HepG2 (cell line): ENCODE results near the gene GBP3. TPM values are rescaled to one million over a fixed set of nuclear protein-coding genes. Genes with fewer than 3 reads are reported as not detected.
A peak's percentile ranks its signal among the peaks of the same experiment; 100 is the strongest.
"Not testable (repeated sequence)": the region's sequence is repeated elsewhere in the genome, so short reads cannot be mapped to it uniquely, and the experiment has no call there.

Source experiments
- ATAC-seq: fragments of 200-7000 bp; cut with Tn5 transposase; 3 replicates; pipeline ENCODE4 v1.9.1; 2020; ENCODE audit warnings: mild to moderate bottlenecking, moderate library complexity
- BruUV-seq: library from RNA; stranded (reverse); fragments of 400-500 nt; replicated peaks from 2 replicates; lab custom pipeline; 2021; lab: Mats Ljungman, UMichigan
- CTCF ChIA-PET: fragments of 300-600 bp; formaldehyde crosslinking; extraction: SDS; loops from one replicate; lab custom pipeline; 2021; ENCODE audit warnings: low total read pairs, inconsistent platforms, low intra/inter-chr PET ratio; lab: Yijun Ruan, JAX
- POLR2A ChIA-PET: fragments of 350-600 bp; sonication (Branson Sonifier 250); formaldehyde crosslinking; loops from one replicate; lab custom pipeline; 2020; ENCODE audit warnings: antibody characterized with exemption, inconsistent platforms; lab: Yijun Ruan, JAX
- DNase-seq: peaks from one replicate; pipeline ENCODE4 v3.0.0-alpha.2; 2015; ENCODE audit warnings: low spot score
- FAIRE-seq: peaks from 3 replicates; lab custom pipeline; 2011; peaks lifted over from hg19 to GRCh38; lab: Jason Lieb, UNC
- H2AFZ ChIP-seq: one replicate; pipeline ENCODE4 v1.6.1; 2011; ENCODE audit warnings: low read length, inconsistent platforms
- H3K27ac ChIP-seq: fragments of 300-600 bp; 3 replicates; pipeline ENCODE4 v1.8.0; 2011; ENCODE audit warnings: mixed run types, mild to moderate bottlenecking, mixed read lengths, low read length, inconsistent platforms; ENCODE audit not compliant: insufficient read depth; ENCODE audit errors: extremely low read length
- H3K27me3 ChIP-seq, 2 experiments: fragments of 200-600 bp in 1 of 2; 2 replicates in 1 of 2; 3 replicates in 1 of 2; pipeline versions ENCODE4 v1.6.0 to v1.8.0; 2011; ENCODE audit warnings: low read length in 2 of 2, mild to moderate bottlenecking in 2 of 2, moderate library complexity in 2 of 2, inconsistent platforms in 1 of 2; ENCODE audit not compliant: insufficient read depth in 2 of 2, control insufficient read depth in 1 of 2
- H3K36me3 ChIP-seq, 2 experiments: fragments of 200-600 bp in 1 of 2; replicated peaks in 1 of 2; 2 replicates in 1 of 2; 3 replicates in 1 of 2; pipeline versions ENCODE4 v1.5.1 to v1.8.0; 2011; ENCODE audit warnings: low read length in 2 of 2, inconsistent platforms in 1 of 2; ENCODE audit not compliant: insufficient read depth in 2 of 2, control insufficient read depth in 1 of 2
- H3K4me1 ChIP-seq: 2 replicates; pipeline ENCODE4 v1.5.1; 2012; ENCODE audit warnings: low read length, inconsistent platforms; ENCODE audit not compliant: insufficient read depth
- H3K4me2 ChIP-seq: 2 replicates; pipeline ENCODE4 v1.6.0; 2011; ENCODE audit warnings: low read depth, low read length, inconsistent platforms
- H3K4me3 ChIP-seq, 3 experiments: fragments of 200-600 bp in 1 of 3; sonication (generic), shearing (Covaris generic) in 1 of 3; replicated peaks in 1 of 3; 2 replicates each; pipeline ENCODE4 v1.5.1; 2011 to 2016; ENCODE audit warnings: low read length in 3 of 3, inconsistent platforms in 2 of 3, low read depth in 2 of 3, mild to moderate bottlenecking in 2 of 3, control low read depth in 1 of 3, mixed read lengths in 1 of 3; ENCODE audit not compliant: insufficient read depth in 1 of 3
- H3K79me2 ChIP-seq: one replicate; pipeline ENCODE4 v1.6.1; 2011; ENCODE audit warnings: low read length, inconsistent platforms; ENCODE audit not compliant: insufficient read depth
- H3K9ac ChIP-seq: 2 replicates; pipeline ENCODE4 v1.6.0; 2011; ENCODE audit warnings: mild to moderate bottlenecking, low read depth, low read length, inconsistent platforms; ENCODE audit not compliant: insufficient read depth
- H3K9me3 ChIP-seq: 2 replicates; pipeline ENCODE4 v1.5.1; 2012; ENCODE audit warnings: mild to moderate bottlenecking, low read length
- H4K20me1 ChIP-seq: 2 replicates; pipeline ENCODE4 v1.6.0; 2011; ENCODE audit warnings: inconsistent platforms, mild to moderate bottlenecking, low read length, moderate library complexity; ENCODE audit not compliant: insufficient read depth
- ASH2L ChIP-seq: fragments of 300-600, 200-600 bp; sonication (generic); IDR thresholded peaks from 2 replicates; pipeline ENCODE4 v1.7.0; 2017; ENCODE audit warnings: low read depth, mild to moderate bottlenecking, moderate library complexity, mixed read lengths, low read length; ENCODE audit not compliant: insufficient read length
- CBX2 ChIP-seq, 2 experiments: fragments of 200-600 bp in 1 of 2; sonication (generic); formaldehyde crosslinking in 1 of 2; IDR thresholded peaks; 2 replicates each; pipeline versions ENCODE4 v1.7.0 to v1.8.1; 2018 to 2022; ENCODE audit warnings: low read depth in 2 of 2, low read length in 1 of 2, mild to moderate bottlenecking in 1 of 2, missing genetic modification reagents in 1 of 2
- FOXA3 ChIP-seq: IDR thresholded peaks from 2 replicates; pipeline ENCODE4 v1.6.1; 2016; ENCODE audit warnings: missing genetic modification reagents, missing compliant biosample characterization
- HOXA9 ChIP-seq: sonication (generic); formaldehyde crosslinking; IDR thresholded peaks from 2 replicates; pipeline ENCODE4 v1.8.1; 2022; ENCODE audit warnings: missing genetic modification reagents, mild to moderate bottlenecking, moderate library complexity, borderline replicate concordance
- IRF9 ChIP-seq: sonication (generic); formaldehyde crosslinking; IDR thresholded peaks from 2 replicates; pipeline ENCODE4 v1.8.0; 2022; ENCODE audit warnings: missing genetic modification reagents, mild to moderate bottlenecking, borderline replicate concordance
- ZFAT ChIP-seq: sonication (generic); formaldehyde crosslinking; conservative IDR thresholded peaks from 2 replicates; pipeline ENCODE4 v1.8.1; 2023; ENCODE audit warnings: missing genetic modification reagents, inconsistent platforms
- ZNF17 ChIP-seq: sonication (generic); formaldehyde crosslinking; IDR thresholded peaks from 2 replicates; pipeline ENCODE4 v1.5.0; 2020; ENCODE audit warnings: mild to moderate bottlenecking, missing genetic modification reagents
- ZNF263 ChIP-seq: sonication (generic); formaldehyde crosslinking; IDR thresholded peaks from 2 replicates; pipeline ENCODE4 v1.4.0; 2020; ENCODE audit warnings: missing genetic modification reagents
- ZNF484 ChIP-seq: sonication (generic); formaldehyde crosslinking; IDR thresholded peaks from 2 replicates; pipeline ENCODE4 v1.5.1; 2020; ENCODE audit warnings: mild to moderate bottlenecking, low read depth, missing genetic modification reagents, borderline replicate concordance
- ZNF564 ChIP-seq: sonication (generic); formaldehyde crosslinking; IDR thresholded peaks from 2 replicates; pipeline ENCODE4 v1.8.1; 2023; ENCODE audit warnings: mild to moderate bottlenecking, missing genetic modification reagents
- ZNF788 ChIP-seq: sonication (generic); formaldehyde crosslinking; IDR thresholded peaks from 2 replicates; pipeline ENCODE4 v1.5.0; 2020; ENCODE audit warnings: mild to moderate bottlenecking, missing genetic modification reagents, borderline replicate concordance
- WGBS: methylation state at CpG from one replicate; pipeline ENCODE4 v1.1.6; 2017; ENCODE audit warnings: low lambda C conversion rate; 5-methylcytosine and 5-hydroxymethylcytosine counted together
- in situ Hi-C: cut with HindIII; loops from 2 replicates; pipeline ENCODE4 v1.10.0; 2017; ENCODE audit warnings: low pct_unique_long_range_greater_than_20kb; ENCODE audit not compliant: extremely low pct_ligation_motif_present
- intact Hi-C: fragments of 100-400 bp; cut with micrococcal nuclease; formaldehyde crosslinking; loops from one replicate; pipeline ENCODE4 v1.10.0; 2022; ENCODE audit not compliant: unreplicated experiment
- polyA plus RNA-seq, 8 experiments: library from polyadenylated mRNA; depleted of rRNA in 3 of 8; stranded (reverse) in 7 of 8; unstranded in 1 of 8; fragments of >200 nt; fragmentation: Illumina TruSeq in 4 of 8; extraction: Trizol in 4 of 8; gene quantifications; 2 replicates each; pipeline versions ENCODE4 v1.2.1 to v1.2.3, GENCODE V29; 2011 to 2016; ENCODE audit warnings: low read depth in 4 of 8, missing spikeins in 1 of 8, mixed read lengths in 1 of 8; ENCODE audit not compliant: insufficient read depth in 1 of 8
- total RNA-seq, 5 experiments: library from RNA; depleted of rRNA; stranded (reverse); fragments of >200 nt; fragmentation: Illumina TruSeq; extraction: Trizol; gene quantifications; 2 replicates each; pipeline ENCODE4 v1.2.3, GENCODE V29; 2016; ENCODE audit warnings: low read depth in 1 of 5
- TF ChIP-seq, protein P1 (sequence below): IDR thresholded peaks from 2 replicates; pipeline ENCODE4 v1.6.1; 2018; ENCODE audit warnings: missing genetic modification reagents

Gene GBP3
- total and polyA plus RNA-seq, 2 of the 13 experiments (the other 11 are each of a cell fraction or from before 2014, with no cell fraction given) = 0.16 to 0.46 TPM

GRCh38 chr1:89050649-89051033 is 28.0 kb upstream of the GBP3 start (continued):
- TF ChIP-seq ZNF564 (CRISPR knock-in tag) (no peak), ZFAT (CRISPR knock-in tag) (no peak), ZNF17 (CRISPR knock-in tag) (no peak), ZNF263 (CRISPR knock-in tag) (no peak), ZNF788 (CRISPR knock-in tag) (no peak), FOXA3 (CRISPR knock-in tag) (no peak), ZNF484 (no peak), IRF9 (CRISPR knock-in tag) (no peak), ASH2L (no peak), HOXA9 (no peak), CBX2 (IDR thresholded peaks at IDR 0.05; ENCODE audit: low read depth, low read length) (no peak), CBX2 (CRISPR knock-in tag; IDR thresholded peaks at IDR 0.05; ENCODE audit: low read depth) (no peak)
- TF ChIP-seq, protein P1, sequence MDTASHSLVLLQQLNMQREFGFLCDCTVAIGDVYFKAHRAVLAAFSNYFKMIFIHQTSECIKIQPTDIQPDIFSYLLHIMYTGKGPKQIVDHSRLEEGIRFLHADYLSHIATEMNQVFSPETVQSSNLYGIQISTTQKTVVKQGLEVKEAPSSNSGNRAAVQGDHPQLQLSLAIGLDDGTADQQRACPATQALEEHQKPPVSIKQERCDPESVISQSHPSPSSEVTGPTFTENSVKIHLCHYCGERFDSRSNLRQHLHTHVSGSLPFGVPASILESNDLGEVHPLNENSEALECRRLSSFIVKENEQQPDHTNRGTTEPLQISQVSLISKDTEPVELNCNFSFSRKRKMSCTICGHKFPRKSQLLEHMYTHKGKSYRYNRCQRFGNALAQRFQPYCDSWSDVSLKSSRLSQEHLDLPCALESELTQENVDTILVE = no peak
- TF ChIP-seq, all 625 proteins: peak for 0

DNA sequence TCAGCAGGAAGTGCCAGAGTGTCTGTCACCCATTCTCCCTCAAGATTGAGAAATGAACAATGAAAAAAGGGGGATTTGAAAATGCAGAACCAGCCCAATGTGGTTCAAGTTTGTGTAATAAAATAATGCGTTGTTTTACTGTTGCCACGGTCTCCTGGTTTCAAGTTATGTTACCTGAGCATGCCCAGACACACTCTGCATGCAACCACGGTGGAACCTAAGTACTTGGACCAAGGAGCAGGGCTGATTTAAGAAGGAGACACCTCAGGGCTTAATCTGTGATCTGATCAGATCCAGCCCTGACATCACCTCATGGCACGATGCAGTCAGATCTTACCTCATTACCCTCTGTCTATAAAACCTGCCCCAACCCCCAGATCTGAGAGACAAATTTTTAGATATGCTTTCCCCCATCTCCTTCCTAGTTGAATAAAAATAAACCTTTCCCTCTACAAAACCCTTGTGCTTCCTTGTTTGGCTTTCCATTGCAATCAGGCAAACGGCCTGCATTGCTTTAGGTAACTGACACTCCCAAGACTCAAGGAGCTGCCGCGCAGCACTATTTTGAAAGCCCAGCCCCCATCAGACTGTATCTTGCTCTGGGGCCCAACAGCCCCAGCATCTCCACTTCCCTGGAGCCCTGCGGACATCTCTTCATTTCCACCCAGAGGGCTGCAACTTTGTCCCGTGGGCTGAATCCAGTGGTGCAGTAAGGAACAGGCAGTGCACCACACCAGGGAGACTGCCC is 27.4 kb upstream of the GBP3 start:
- peaks cover 20% of the 10 kb centered on the region for H3K4me1 ChIP-seq
- peak; percentile 21 for FAIRE-seq
- CTCF ChIA-PET, BruUV-seq, H2AFZ ChIP-seq, H3K27ac ChIP-seq, POLR2A ChIA-PET, H3K79me2 ChIP-seq, intact Hi-C loops, H3K4me2 ChIP-seq, H4K20me1 ChIP-seq, in situ Hi-C loops, DNase-seq, ATAC-seq, H3K27me3 ChIP-seq, H3K36me3 ChIP-seq, H3K9ac ChIP-seq, H3K4me3 ChIP-seq, H3K9me3 ChIP-seq: not testable (repeated sequence)
- 89% methylated on average over 9 of the region's 9 CpGs for WGBS

- WGBS = 92% methylated on average over 2 of the region's 4 CpGs
- H3K9ac ChIP-seq, CTCF ChIA-PET, FAIRE-seq, POLR2A ChIA-PET, H4K20me1 ChIP-seq, H3K79me2 ChIP-seq, H3K9me3 ChIP-seq, H3K27ac ChIP-seq, H3K4me2 ChIP-seq, H2AFZ ChIP-seq, ATAC-seq, intact Hi-C loops, H3K27me3 ChIP-seq, H3K36me3 ChIP-seq, H3K4me3 ChIP-seq, in situ Hi-C loops, DNase-seq, BruUV-seq: not testable (repeated sequence)
- peaks cover 29% of the 10 kb centered on the region for H3K4me1 ChIP-seq
Measured at GRCh38 chr1:89049187-89049586, 26.5 kb upstream of the GBP3 start.
